Measurements from ENCODE around the gene C14orf132. TPM values are rescaled to one million over a fixed set of nuclear protein-coding genes. Genes with fewer than 3 reads are reported as not detected.

Gene C14orf132
- total and polyA plus RNA-seq, 2 of the 4 experiments (the other 2 are of a cell fraction): 6.3 to 13.5 TPM

GRCh38 chr14:95998656-95999055, 40.5 kb upstream of the C14orf132 start:
- Histone ChIP-seq H3K4me1 (ENCODE audit: control insufficient read depth, insufficient read depth, low read length) (no peaks in the 10 kb centered on the region), H3K4me2 (ENCODE audit: low read depth, low read length) (no peak overlapping the region), H2BK5ac (ENCODE audit: low read depth, low read length, poor library complexity, severe bottlenecking) (no peak overlapping the region), H4K91ac (ENCODE audit: insufficient read depth, low read depth, low read length) (no peak overlapping the region), H3K36me3 (ENCODE audit: control insufficient read depth, insufficient read depth, low read length) (no peaks in the 10 kb centered on the region), H4K20me1 (ENCODE audit: insufficient read depth, low read length) (no peaks in the 10 kb centered on the region), H3K9me1 (ENCODE audit: insufficient read depth, low read length) (no peaks in the 10 kb centered on the region), H3K18ac (ENCODE audit: low read depth, low read length) (no peak overlapping the region), H3K4ac (ENCODE audit: low read depth, low read length) (no peak overlapping the region), H2AK5ac (ENCODE audit: low read depth, low read length) (no peak overlapping the region), H4K5ac (ENCODE audit: low read depth, low read length) (no peak overlapping the region), H3K56ac (ENCODE audit: extremely low read depth, insufficient read depth, low read length) (no peak overlapping the region), H2AK9ac (replicated peaks; ENCODE audit: low read depth, low read length, poor library complexity) (no peak overlapping the region), H3K27ac (ENCODE audit: insufficient read depth, low read length) (no peak overlapping the region), H2AFZ (replicated peaks; ENCODE audit: low read length, poor library complexity) (no peak overlapping the region), H2BK20ac (ENCODE audit: low read depth, low read length) (no peak overlapping the region), H3K9ac (ENCODE audit: low read depth, low read length) (no peak overlapping the region), H3K23ac (ENCODE audit: low read depth, low read length) (no peak overlapping the region), H4K8ac (ENCODE audit: low read depth in 2 of 2, low read length in 2 of 2) (no peak overlapping the region), H2BK120ac (ENCODE audit: low read depth, low read length) (no peak overlapping the region), H3K4me3 (ENCODE audit: insufficient read depth, low read depth, low read length) (no peak overlapping the region), H3K9me3 (ENCODE audit: control insufficient read depth, insufficient read depth, low read length) (no peaks in the 10 kb centered on the region), H3K14ac (replicated peaks; ENCODE audit: low read depth, low read length) (no peak overlapping the region), H3K79me1 (ENCODE audit: low read depth in 1 of 2, low read length in 2 of 2) (no peaks in the 10 kb centered on the region), H3K27me3 (ENCODE audit: control insufficient read depth, insufficient read depth, low read length) (peaks cover 23% of the 10 kb centered on the region), H2BK15ac (ENCODE audit: low read depth, low read length) (no peak overlapping the region)
- BruUV-seq (replicated peaks): no TSS peak
- ATAC-seq (ENCODE audit: low read depth) (peak; percentile 73), DNase-seq (peak; percentile 53)
- ChIA-PET CTCF (interaction anchor here (0.6 to 3.5 kb wide), 5 partner anchors 19 to 146 kb away, joined by 3 to 30 read pairs (median 7); no protein-coding TSS in a partner anchor), POLR2A (ENCODE audit: unreplicated experiment) (no interaction called here)
- intact Hi-C loops (cut with micrococcal nuclease): loop anchor here (1.0 to 10.0 kb wide), 5 partner anchors 100 to 1574 kb away; partner anchors contain the start of gene BDKRB2
- in situ Hi-C loops (cut with MboI; ENCODE audit: low sequenced_read_pairs): loop anchor here (10.0 to 25.0 kb wide), 3 partner anchors 444 to 1311 kb away; no protein-coding TSS in a partner anchor
- dilution Hi-C loops (cut with HindIII; ENCODE audit: low sequenced_read_pairs, unreplicated experiment): no loop called here
- no peak for TF ChIP-seq POLR2A (IDR thresholded peaks at IDR 0.05; ENCODE audit: low read depth, low read length)
- no peak for TF ChIP-seq NFE2L2 (IDR thresholded peaks at IDR 0.05; ENCODE audit: low read depth, low read length)
- no peak for TF ChIP-seq MAFK (IDR thresholded peaks at IDR 0.05; ENCODE audit: low read depth, low read length)
- TF ChIP-seq, protein P1, sequence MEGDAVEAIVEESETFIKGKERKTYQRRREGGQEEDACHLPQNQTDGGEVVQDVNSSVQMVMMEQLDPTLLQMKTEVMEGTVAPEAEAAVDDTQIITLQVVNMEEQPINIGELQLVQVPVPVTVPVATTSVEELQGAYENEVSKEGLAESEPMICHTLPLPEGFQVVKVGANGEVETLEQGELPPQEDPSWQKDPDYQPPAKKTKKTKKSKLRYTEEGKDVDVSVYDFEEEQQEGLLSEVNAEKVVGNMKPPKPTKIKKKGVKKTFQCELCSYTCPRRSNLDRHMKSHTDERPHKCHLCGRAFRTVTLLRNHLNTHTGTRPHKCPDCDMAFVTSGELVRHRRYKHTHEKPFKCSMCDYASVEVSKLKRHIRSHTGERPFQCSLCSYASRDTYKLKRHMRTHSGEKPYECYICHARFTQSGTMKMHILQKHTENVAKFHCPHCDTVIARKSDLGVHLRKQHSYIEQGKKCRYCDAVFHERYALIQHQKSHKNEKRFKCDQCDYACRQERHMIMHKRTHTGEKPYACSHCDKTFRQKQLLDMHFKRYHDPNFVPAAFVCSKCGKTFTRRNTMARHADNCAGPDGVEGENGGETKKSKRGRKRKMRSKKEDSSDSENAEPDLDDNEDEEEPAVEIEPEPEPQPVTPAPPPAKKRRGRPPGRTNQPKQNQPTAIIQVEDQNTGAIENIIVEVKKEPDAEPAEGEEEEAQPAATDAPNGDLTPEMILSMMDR (conservative IDR thresholded peaks at IDR 0.05; ENCODE audit: low read depth, low read length): peak; percentile 67
- TF ChIP-seq MXI1 (IDR thresholded peaks at IDR 0.05; ENCODE audit: borderline replicate concordance, low read depth, low read length): no peak
- no peak for TF ChIP-seq RCOR1 (IDR thresholded peaks at IDR 0.05; ENCODE audit: insufficient replicate concordance, low read length)
- TF ChIP-seq, protein P2, sequence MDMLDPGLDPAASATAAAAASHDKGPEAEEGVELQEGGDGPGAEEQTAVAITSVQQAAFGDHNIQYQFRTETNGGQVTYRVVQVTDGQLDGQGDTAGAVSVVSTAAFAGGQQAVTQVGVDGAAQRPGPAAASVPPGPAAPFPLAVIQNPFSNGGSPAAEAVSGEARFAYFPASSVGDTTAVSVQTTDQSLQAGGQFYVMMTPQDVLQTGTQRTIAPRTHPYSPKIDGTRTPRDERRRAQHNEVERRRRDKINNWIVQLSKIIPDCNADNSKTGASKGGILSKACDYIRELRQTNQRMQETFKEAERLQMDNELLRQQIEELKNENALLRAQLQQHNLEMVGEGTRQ (IDR thresholded peaks at IDR 0.05; ENCODE audit: low read depth, low read length): no peak
- TF ChIP-seq RFX5 (IDR thresholded peaks at IDR 0.05; ENCODE audit: low read depth, low read length): no peak
- TF ChIP-seq FOS (IDR thresholded peaks at IDR 0.05; ENCODE audit: low read depth, low read length): no peak
- no peak for TF ChIP-seq BHLHE40 (IDR thresholded peaks at IDR 0.05; ENCODE audit: low read depth, low read length)
- TF ChIP-seq ELK1 (IDR thresholded peaks at IDR 0.05; ENCODE audit: borderline replicate concordance, low read depth, low read length): no peak
- no peak for TF ChIP-seq MAZ (IDR thresholded peaks at IDR 0.05; ENCODE audit: borderline replicate concordance, low read depth, low read length)
- TF ChIP-seq CEBPB (IDR thresholded peaks at IDR 0.05; ENCODE audit: low read depth, low read length): no peak
- TF ChIP-seq SMC3 (IDR thresholded peaks at IDR 0.05; ENCODE audit: low read depth, low read length): peak; percentile 84
- peak; percentile 76 for TF ChIP-seq RAD21 (IDR thresholded peaks at IDR 0.05; ENCODE audit: low read length)
- no CpG with 5 or more reads among the region's 1 CpG for WGBS, 2 experiments (ENCODE audit: extremely low coverage in 2 of 2, insufficient read length in 1 of 2)
